LNCAP (cell line): ENCODE results near the gene DBET.
"Not testable (repeated sequence)": the region's sequence is repeated elsewhere in the genome, so short reads cannot be mapped to it uniquely, and the experiment has no call there.

Source experiments
- TF ChIP-seq, protein P1 (sequence below): fragments of 450-650 bp; IDR thresholded peaks from 2 replicates; pipeline ENCODE4 v1.5.1; 2017; ENCODE audit warnings: mild to moderate bottlenecking

Gene DBET

DNA sequence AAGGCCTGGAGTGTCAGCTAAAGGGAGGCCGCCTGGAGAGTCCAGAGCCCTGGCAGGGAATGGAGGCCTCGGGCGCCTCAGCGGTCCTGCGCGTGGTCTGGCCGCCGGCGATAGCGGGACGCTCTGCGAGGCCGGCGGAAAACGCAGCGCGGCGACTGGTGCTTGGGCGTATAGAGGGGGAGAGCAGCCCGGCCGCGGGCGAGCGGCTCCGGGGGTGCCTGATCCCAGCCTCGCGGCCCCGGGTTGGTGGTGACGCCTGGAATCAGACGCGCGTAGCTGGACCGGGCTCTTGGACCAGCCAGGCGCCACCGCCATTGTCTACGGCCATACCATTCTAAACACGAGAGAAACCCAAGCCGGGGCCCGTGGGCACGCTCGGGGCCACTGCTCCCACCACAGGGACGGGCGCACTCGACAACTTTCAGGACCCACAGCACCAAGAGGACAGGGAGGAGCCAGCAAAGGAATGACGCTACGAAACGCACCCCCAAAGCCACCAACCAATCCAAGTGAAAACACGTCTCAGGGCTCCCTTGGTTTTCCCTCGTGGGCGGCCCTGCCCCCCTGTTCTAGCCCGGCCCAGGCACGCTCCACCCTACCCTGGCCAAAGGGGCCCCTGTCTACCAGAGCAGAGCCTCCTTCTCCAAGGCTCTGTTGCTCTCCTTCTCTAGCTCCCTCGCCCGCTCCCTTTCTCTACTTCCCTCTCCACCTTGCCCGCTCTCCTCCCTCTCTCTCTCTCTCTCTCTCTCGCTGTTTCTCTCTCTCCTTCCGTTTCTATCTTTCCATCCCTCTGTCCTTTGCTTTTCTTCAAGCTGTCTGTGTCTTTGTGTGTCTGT lies 45.1 kb upstream of the DBET start:
- TF ChIP-seq, protein P1, sequence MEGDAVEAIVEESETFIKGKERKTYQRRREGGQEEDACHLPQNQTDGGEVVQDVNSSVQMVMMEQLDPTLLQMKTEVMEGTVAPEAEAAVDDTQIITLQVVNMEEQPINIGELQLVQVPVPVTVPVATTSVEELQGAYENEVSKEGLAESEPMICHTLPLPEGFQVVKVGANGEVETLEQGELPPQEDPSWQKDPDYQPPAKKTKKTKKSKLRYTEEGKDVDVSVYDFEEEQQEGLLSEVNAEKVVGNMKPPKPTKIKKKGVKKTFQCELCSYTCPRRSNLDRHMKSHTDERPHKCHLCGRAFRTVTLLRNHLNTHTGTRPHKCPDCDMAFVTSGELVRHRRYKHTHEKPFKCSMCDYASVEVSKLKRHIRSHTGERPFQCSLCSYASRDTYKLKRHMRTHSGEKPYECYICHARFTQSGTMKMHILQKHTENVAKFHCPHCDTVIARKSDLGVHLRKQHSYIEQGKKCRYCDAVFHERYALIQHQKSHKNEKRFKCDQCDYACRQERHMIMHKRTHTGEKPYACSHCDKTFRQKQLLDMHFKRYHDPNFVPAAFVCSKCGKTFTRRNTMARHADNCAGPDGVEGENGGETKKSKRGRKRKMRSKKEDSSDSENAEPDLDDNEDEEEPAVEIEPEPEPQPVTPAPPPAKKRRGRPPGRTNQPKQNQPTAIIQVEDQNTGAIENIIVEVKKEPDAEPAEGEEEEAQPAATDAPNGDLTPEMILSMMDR, result no peak

DNA sequence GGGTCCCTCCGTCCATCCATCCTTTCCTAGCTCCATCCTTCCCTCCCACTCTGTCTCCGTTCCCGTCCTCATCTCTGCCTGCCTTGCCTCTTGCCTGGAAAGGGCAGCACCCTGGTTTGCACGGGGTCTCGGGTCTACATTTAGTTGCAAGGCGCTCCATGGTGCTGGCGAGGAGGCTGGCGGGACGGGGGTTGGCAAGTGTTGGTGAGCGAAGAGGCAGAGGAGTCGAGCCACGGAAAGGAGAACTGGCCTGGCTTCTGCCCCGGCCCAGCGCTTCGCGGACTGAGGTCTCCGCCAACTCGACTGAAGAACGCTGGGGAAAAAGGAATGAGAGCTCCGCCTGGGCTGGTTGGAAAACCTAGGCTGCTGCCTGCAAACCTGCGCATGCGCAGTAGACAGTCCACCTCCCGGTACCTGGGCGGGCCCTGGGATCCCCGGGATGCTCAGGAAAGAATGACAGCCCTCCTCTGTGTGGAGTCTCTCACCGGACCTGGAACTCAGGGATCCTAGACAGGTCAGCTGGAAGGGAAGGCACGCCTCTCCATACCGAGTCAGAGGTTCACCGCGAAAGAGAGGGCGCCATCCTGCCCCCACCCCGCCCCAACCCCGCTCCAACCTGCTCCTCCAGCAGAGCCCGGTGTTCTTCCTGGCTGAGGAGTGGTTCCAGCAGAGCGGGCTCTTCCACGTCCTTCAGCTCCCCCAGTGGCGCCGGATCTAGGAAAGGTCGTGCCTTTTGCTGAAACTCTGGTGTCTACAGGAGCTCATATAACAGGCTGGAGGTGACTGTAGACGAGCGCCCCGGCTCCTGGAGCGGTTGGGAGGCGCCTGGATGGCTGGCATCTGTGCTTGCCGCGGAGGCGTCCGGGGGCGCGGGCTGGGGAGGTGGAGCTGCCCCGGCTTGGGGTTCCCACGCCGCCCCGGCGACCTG lies 43.2 kb upstream of the DBET start:
- TF ChIP-seq, protein P1, result no peak

DNA sequence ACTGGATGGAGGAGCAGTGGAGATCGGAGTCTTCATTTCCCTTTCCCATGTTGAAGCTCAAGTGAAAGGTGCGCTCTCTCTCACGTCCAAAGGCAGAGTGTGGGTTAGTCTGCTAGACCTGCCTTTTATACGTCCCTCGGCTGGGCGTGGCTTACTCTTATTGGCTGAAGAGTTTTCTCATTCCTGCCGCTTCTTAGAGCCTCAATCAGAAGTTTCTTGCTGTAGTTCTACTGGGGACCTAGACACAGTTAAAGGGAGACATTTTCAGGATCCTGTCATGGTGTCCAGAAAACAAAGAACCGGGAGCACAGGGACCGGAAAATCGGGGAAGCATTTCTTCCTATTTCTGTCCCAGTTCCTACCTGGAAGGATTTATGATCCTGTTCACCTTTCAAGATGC lies 37.1 kb upstream of the DBET start, which contains the start of gene FRG2:
Gene FRG2, minus strand, starts transcription at position 101 of the 400 bp plus-strand sequence. Its CDS starts 52 bp downstream, at position 49.
- TF ChIP-seq, protein P1, result not testable (repeated sequence)
